ENCODE measurements around the gene MSH3.

The MSH3 gene

DNA sequence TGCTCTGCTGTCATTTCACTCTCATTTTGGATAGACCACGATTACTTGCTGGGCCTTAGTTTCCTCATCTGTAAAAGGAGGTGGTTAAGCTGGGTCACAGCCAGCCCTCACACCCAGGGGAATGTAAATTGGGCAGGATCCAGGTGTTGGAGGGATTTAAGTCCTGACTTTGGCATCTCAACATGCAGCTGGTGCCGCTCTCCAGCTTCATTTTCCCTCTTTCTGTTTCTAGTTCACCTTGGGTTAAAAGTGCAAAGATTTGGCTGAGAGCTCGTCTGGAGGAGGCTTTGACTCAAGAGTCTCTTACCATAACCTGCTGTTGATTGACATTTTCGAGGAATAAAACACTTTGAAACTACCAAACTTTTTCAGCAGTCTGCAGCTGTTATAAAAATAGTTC is 144.6 kb downstream of the MSH3 start:
- ChIA-PET CTCF (no interaction called here), POLR2A (no interaction called here)
- no peak overlapping the region for H3K27ac ChIP-seq (ENCODE audit: extremely low read depth, low read depth, low read length)
- no peaks in the 10 kb centered on the region for H3K4me1 ChIP-seq (ENCODE audit: control insufficient read depth, insufficient read depth, low read length)
- no peak overlapping the region for H3K4me3 ChIP-seq (ENCODE audit: low read depth, low read length)
- peaks cover 4 to 10% of the 10 kb centered on the region in 2 experiments; a peak in 2 of 3 replicates for H3K36me3 ChIP-seq (ENCODE audit: control insufficient read depth in 2 of 2, insufficient read depth in 1 of 2, low read length in 2 of 2)
- H3K9me3 ChIP-seq (ENCODE audit: control insufficient read depth, insufficient read depth, low read depth, low read length), result no peaks in the 10 kb centered on the region
- no peak for TF ChIP-seq MEIS1 (CRISPR knock-in tag; IDR thresholded peaks at IDR 0.05; ENCODE audit: borderline replicate concordance)
- TF ChIP-seq ZNF221 (tag by site-specific recombination; IDR thresholded peaks at IDR 0.05; ENCODE audit: borderline replicate concordance), result no peak

DNA sequence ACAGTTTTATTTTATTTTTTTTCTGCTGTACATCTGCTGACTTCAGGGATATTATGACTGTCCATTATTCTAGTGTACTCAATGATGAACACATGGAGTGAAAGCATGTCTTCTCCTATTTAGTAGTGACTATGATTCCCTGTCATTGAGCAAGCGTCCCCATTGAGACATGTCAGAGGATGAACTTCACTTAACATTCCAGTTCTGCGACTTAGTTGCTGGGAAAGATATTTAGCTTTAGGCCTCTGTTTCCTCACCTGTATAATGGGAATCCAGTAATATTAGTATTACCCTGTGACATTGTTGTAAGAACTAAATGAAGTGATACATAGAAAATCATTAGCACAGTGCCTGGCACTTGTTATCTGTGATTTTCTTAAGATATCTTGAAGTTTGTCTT is 145.1 kb downstream of the MSH3 start:
- no peak overlapping the region for H3K4me3 ChIP-seq (ENCODE audit: low read depth, low read length)
- ChIA-PET CTCF (no interaction called here), POLR2A (no interaction called here)
- no peaks in the 10 kb centered on the region for H3K4me1 ChIP-seq (ENCODE audit: control insufficient read depth, insufficient read depth, low read length)
- H3K36me3 ChIP-seq (ENCODE audit: control insufficient read depth in 2 of 2, insufficient read depth in 1 of 2, low read length in 2 of 2), result peaks cover 4 to 8% of the 10 kb centered on the region in 2 experiments; a peak in 2 of 3 replicates
- no peaks in the 10 kb centered on the region for H3K9me3 ChIP-seq (ENCODE audit: control insufficient read depth, insufficient read depth, low read depth, low read length)
- no peak overlapping the region for H3K27ac ChIP-seq (ENCODE audit: extremely low read depth, low read depth, low read length)
- TF ChIP-seq, protein P1, sequence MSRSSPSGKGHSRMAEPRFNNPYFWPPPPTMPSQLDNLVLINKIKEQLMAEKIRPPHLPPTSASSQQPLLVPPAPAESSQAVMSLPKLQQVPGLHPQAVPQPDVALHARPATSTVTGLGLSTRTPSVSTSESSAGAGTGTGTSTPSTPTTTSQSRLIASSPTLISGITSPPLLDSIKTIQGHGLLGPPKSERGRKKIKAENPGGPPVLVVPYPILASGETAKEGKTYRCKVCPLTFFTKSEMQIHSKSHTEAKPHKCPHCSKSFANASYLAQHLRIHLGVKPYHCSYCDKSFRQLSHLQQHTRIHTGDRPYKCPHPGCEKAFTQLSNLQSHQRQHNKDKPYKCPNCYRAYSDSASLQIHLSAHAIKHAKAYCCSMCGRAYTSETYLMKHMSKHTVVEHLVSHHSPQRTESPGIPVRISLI (tag by site-specific recombination; IDR thresholded peaks at IDR 0.05), result 0 out of 2 replicates have a peak, but pooled peaks have one; percentile 9
- no peak for TF ChIP-seq ZNF146 (tag by site-specific recombination; IDR thresholded peaks at IDR 0.05)
- TF ChIP-seq ZNF501 (tag by site-specific recombination; IDR thresholded peaks at IDR 0.05), result no peak
- TF ChIP-seq, protein P2, sequence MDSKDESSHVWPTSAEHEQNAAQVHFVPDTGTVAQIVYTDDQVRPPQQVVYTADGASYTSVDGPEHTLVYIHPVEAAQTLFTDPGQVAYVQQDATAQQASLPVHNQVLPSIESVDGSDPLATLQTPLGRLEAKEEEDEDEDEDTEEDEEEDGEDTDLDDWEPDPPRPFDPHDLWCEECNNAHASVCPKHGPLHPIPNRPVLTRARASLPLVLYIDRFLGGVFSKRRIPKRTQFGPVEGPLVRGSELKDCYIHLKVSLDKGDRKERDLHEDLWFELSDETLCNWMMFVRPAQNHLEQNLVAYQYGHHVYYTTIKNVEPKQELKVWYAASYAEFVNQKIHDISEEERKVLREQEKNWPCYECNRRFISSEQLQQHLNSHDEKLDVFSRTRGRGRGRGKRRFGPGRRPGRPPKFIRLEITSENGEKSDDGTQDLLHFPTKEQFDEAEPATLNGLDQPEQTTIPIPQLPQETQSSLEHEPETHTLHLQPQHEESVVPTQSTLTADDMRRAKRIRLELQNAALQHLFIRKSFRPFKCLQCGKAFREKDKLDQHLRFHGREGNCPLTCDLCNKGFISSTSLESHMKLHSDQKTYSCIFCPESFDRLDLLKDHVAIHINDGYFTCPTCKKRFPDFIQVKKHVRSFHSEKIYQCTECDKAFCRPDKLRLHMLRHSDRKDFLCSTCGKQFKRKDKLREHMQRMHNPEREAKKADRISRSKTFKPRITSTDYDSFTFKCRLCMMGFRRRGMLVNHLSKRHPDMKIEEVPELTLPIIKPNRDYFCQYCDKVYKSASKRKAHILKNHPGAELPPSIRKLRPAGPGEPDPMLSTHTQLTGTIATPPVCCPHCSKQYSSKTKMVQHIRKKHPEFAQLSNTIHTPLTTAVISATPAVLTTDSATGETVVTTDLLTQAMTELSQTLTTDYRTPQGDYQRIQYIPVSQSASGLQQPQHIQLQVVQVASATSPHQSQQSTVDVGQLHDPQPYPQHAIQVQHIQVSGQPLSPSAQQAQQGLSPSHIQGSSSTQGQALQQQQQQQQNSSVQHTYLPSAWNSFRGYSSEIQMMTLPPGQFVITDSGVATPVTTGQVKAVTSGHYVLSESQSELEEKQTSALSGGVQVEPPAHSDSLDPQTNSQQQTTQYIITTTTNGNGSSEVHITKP (tag by site-specific recombination; IDR thresholded peaks at IDR 0.05), result no peak
- no peak for TF ChIP-seq HOXC10 (CRISPR knock-in tag; IDR thresholded peaks at IDR 0.05)
- no peak for TF ChIP-seq ZNF777 (tag by site-specific recombination; IDR thresholded peaks at IDR 0.05; ENCODE audit: borderline replicate concordance)
- TF ChIP-seq, protein P3, sequence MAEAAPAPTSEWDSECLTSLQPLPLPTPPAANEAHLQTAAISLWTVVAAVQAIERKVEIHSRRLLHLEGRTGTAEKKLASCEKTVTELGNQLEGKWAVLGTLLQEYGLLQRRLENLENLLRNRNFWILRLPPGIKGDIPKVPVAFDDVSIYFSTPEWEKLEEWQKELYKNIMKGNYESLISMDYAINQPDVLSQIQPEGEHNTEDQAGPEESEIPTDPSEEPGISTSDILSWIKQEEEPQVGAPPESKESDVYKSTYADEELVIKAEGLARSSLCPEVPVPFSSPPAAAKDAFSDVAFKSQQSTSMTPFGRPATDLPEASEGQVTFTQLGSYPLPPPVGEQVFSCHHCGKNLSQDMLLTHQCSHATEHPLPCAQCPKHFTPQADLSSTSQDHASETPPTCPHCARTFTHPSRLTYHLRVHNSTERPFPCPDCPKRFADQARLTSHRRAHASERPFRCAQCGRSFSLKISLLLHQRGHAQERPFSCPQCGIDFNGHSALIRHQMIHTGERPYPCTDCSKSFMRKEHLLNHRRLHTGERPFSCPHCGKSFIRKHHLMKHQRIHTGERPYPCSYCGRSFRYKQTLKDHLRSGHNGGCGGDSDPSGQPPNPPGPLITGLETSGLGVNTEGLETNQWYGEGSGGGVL (tag by site-specific recombination; IDR thresholded peaks at IDR 0.05), result no peak
- TF ChIP-seq GLIS1 (tag by site-specific recombination; IDR thresholded peaks at IDR 0.05), result no peak
- TF ChIP-seq, protein P4, sequence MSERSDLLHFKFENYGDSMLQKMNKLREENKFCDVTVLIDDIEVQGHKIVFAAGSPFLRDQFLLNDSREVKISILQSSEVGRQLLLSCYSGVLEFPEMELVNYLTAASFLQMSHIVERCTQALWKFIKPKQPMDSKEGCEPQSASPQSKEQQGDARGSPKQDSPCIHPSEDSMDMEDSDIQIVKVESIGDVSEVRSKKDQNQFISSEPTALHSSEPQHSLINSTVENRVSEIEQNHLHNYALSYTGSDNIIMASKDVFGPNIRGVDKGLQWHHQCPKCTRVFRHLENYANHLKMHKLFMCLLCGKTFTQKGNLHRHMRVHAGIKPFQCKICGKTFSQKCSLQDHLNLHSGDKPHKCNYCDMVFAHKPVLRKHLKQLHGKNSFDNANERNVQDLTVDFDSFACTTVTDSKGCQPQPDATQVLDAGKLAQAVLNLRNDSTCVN (tag by site-specific recombination; optimal IDR thresholded peaks at IDR 0.05), result no peak

DNA sequence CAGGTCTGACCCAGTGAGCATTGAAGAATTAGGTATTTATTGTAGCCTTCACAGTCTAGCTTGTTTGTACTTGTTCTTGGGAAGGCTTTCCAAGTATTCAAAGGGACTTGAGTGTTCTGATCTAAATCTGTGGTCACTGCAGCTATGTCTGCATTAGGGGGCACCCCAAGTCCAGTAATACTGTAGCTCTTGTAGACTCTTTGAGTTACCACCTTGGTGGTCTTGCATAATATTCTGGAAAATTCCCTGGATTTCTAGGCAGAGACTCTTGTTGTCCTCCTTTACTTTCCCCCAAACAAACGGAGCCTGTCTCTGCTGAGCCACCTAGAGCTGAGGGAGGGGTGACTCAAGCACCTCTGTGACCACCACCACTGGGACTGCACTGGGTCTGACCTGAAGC is 149.9 kb downstream of the MSH3 start:
- POLR2A ChIA-PET, result no interaction called here
- peaks cover 0 to 3% of the 10 kb centered on the region in 2 experiments; a peak in 2 of 3 replicates for H3K36me3 ChIP-seq (ENCODE audit: control insufficient read depth in 2 of 2, insufficient read depth in 1 of 2, low read length in 2 of 2)

More for the DNA sequence above, 149.9 kb downstream of the MSH3 start:
- H3K9me3 ChIP-seq (ENCODE audit: control insufficient read depth, insufficient read depth, low read depth, low read length), result no peaks in the 10 kb centered on the region
- H3K27ac ChIP-seq (ENCODE audit: extremely low read depth, low read depth, low read length), result no peak overlapping the region
- TF ChIP-seq, protein P5, sequence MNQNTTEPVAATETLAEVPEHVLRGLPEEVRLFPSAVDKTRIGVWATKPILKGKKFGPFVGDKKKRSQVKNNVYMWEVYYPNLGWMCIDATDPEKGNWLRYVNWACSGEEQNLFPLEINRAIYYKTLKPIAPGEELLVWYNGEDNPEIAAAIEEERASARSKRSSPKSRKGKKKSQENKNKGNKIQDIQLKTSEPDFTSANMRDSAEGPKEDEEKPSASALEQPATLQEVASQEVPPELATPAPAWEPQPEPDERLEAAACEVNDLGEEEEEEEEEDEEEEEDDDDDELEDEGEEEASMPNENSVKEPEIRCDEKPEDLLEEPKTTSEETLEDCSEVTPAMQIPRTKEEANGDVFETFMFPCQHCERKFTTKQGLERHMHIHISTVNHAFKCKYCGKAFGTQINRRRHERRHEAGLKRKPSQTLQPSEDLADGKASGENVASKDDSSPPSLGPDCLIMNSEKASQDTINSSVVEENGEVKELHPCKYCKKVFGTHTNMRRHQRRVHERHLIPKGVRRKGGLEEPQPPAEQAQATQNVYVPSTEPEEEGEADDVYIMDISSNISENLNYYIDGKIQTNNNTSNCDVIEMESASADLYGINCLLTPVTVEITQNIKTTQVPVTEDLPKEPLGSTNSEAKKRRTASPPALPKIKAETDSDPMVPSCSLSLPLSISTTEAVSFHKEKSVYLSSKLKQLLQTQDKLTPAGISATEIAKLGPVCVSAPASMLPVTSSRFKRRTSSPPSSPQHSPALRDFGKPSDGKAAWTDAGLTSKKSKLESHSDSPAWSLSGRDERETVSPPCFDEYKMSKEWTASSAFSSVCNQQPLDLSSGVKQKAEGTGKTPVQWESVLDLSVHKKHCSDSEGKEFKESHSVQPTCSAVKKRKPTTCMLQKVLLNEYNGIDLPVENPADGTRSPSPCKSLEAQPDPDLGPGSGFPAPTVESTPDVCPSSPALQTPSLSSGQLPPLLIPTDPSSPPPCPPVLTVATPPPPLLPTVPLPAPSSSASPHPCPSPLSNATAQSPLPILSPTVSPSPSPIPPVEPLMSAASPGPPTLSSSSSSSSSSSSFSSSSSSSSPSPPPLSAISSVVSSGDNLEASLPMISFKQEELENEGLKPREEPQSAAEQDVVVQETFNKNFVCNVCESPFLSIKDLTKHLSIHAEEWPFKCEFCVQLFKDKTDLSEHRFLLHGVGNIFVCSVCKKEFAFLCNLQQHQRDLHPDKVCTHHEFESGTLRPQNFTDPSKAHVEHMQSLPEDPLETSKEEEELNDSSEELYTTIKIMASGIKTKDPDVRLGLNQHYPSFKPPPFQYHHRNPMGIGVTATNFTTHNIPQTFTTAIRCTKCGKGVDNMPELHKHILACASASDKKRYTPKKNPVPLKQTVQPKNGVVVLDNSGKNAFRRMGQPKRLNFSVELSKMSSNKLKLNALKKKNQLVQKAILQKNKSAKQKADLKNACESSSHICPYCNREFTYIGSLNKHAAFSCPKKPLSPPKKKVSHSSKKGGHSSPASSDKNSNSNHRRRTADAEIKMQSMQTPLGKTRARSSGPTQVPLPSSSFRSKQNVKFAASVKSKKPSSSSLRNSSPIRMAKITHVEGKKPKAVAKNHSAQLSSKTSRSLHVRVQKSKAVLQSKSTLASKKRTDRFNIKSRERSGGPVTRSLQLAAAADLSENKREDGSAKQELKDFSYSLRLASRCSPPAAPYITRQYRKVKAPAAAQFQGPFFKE (tag by site-specific recombination; IDR thresholded peaks at IDR 0.05; ENCODE audit: borderline replicate concordance), result no peak
- no peak for TF ChIP-seq ZNF366 (tag by site-specific recombination; conservative IDR thresholded peaks at IDR 0.05)
- TF ChIP-seq, protein P6, sequence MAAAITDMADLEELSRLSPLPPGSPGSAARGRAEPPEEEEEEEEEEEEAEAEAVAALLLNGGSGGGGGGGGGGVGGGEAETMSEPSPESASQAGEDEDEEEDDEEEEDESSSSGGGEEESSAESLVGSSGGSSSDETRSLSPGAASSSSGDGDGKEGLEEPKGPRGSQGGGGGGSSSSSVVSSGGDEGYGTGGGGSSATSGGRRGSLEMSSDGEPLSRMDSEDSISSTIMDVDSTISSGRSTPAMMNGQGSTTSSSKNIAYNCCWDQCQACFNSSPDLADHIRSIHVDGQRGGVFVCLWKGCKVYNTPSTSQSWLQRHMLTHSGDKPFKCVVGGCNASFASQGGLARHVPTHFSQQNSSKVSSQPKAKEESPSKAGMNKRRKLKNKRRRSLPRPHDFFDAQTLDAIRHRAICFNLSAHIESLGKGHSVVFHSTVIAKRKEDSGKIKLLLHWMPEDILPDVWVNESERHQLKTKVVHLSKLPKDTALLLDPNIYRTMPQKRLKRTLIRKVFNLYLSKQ (tag by site-specific recombination; IDR thresholded peaks at IDR 0.05; ENCODE audit: borderline replicate concordance), result no peak
- CTCF ChIA-PET, result no interaction called here
- H3K4me1 ChIP-seq (ENCODE audit: control insufficient read depth, insufficient read depth, low read length), result no peaks in the 10 kb centered on the region
- H3K4me3 ChIP-seq (ENCODE audit: low read depth, low read length), result no peak overlapping the region

All from HEK293 (cell line).